Lower lobe of right lung (tissue), 2 donors: ENCODE results near the gene GFOD2. TPM values are rescaled to one million over a fixed set of nuclear protein-coding genes. Genes with fewer than 3 reads are reported as not detected.

Experiments
- ATAC-seq, 2 donors: fragments of 200-7000 bp; cut with Tn5 transposase; one replicate each; pipeline ENCODE4 v1.9.1; 2020 to 2022; ENCODE audit warnings: mild to moderate bottlenecking in 2 of 2, moderate library complexity in 2 of 2
- DNase-seq: peaks from one replicate; pipeline ENCODE4 v3.0.0-alpha.2; 2020
- H3K27ac ChIP-seq: fragments of 200-600 bp; one replicate; pipeline ENCODE4 v1.8.0; 2022
- H3K27me3 ChIP-seq: fragments of 200-600 bp; one replicate; pipeline ENCODE4 v1.8.0; 2022; ENCODE audit warnings: low read depth
- H3K36me3 ChIP-seq: fragments of 200-600 bp; one replicate; pipeline ENCODE4 v1.8.0; 2022; ENCODE audit warnings: mild to moderate bottlenecking
- H3K4me1 ChIP-seq: fragments of 200-600 bp; one replicate; pipeline ENCODE4 v1.8.0; 2022
- H3K4me3 ChIP-seq: fragments of 200-600 bp; one replicate; pipeline ENCODE4 v1.8.0; 2022; ENCODE audit warnings: mild to moderate bottlenecking
- H3K9me3 ChIP-seq: fragments of 200-600 bp; one replicate; pipeline ENCODE4 v1.8.0; 2022
- intact Hi-C: fragments of 100-400 bp; cut with DNase I; formaldehyde crosslinking; loops from one replicate; pipeline ENCODE4 v1.11.0; 2022
- total RNA-seq: library from RNA; stranded (reverse); fragmentation: NEBNext Ultra II Directional; extraction: Animal tissue kit (Norgen Biotek cat#: 25700); gene quantifications from one replicate; pipeline ENCODE4 v1.2.1, GENCODE V29; 2021
- TF ChIP-seq, protein P1 (sequence below): fragments of 200-600 bp; IDR thresholded peaks from one replicate; pipeline ENCODE4 v1.8.0; 2022; ENCODE audit warnings: antibody characterized with exemption, mild to moderate bottlenecking
- donor health status: DM: no; HTN: yes; CAD: no; lungs with severe emphysema.

Gene GFOD2
- total RNA-seq, 1 donor from 2014 or later, result 18.9 TPM

DNA sequence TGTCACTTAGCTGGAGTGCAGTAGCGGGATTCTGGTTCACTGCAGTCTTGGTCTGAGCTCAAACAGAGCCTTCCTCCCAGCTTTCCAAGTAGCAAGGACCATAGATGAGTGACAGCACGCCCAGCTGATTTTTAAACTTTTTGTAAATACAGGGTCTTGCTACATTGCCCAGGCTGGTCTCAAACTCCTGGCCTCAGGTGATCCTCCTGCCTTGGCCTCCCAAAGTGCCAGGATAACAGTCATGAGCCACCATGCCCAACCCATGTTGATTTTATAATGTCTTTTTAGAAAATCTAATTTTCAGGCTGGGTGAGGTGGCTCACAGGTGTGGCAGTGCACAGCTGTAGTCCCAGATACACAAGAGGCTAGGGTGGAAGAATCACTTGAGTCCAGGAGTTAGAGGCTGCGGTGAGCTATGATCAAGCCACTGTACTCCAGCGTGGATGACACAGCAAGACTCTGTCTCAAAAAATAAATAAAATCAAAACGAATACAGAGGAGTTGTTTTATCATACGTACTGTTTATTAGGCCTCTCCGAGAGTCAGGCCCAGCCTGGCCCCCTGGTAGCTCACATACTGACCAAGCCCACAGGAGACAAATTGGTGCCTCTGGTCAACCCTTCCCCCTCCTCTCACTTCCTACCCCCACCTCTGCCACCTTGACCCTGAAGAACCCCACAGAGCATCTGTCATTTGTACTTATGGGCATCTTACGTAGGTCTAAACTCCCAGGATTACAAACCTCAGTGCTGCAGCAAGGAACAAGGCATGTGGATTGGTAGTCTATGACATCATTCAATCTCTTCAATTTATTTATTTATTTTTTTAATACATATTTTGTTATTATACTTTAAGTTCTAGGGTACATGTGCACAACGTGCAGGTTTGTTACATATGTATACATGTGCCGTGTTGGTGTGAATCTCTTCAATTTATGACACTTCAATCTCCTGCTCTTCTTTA, 38.9 kb downstream of the GFOD2 start:
- Histone ChIP-seq H3K27me3 (no peaks in the 10 kb centered on the region), H3K36me3 (peaks cover 40% of the 10 kb centered on the region), H3K27ac (no peak overlapping the region), H3K4me1 (peaks cover 36% of the 10 kb centered on the region), H3K4me3 (no peak overlapping the region), H3K9me3 (no peaks in the 10 kb centered on the region)
- TF ChIP-seq, protein P1, sequence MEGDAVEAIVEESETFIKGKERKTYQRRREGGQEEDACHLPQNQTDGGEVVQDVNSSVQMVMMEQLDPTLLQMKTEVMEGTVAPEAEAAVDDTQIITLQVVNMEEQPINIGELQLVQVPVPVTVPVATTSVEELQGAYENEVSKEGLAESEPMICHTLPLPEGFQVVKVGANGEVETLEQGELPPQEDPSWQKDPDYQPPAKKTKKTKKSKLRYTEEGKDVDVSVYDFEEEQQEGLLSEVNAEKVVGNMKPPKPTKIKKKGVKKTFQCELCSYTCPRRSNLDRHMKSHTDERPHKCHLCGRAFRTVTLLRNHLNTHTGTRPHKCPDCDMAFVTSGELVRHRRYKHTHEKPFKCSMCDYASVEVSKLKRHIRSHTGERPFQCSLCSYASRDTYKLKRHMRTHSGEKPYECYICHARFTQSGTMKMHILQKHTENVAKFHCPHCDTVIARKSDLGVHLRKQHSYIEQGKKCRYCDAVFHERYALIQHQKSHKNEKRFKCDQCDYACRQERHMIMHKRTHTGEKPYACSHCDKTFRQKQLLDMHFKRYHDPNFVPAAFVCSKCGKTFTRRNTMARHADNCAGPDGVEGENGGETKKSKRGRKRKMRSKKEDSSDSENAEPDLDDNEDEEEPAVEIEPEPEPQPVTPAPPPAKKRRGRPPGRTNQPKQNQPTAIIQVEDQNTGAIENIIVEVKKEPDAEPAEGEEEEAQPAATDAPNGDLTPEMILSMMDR, result no peak
- intact Hi-C loops, result no loop called here
- ATAC-seq (no peak), DNase-seq (no peak)

DNA sequence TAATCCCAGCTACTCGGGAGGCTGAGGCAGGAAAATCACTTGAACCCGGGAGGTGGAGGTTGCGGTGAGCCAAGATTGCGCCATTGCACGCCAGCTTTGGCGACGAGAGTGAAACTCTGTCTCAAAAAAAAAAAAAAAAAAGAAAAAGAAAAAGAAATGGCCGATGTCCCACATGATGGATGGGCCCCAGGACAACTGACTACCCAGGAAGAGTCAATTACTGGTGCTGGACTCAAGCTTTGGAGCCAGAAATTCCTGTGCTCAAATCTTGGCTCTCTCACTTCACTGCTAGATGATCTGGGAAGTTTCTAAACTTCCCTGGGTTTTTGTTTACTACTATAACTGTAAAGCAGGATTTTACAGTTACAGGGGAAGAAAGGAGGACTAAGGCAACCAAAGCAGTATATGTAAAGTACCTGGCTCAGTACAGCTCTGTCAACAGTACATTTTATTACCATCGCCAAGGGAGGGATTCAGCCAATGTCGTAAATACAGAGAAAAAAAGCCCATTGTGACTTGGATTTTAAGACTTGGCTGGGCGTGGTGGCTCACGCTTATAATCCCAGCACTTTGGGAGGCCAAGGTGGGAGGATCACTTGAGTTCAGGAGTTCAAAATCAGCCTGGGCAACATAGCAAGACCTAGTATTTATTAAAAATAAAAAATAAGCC, 40.6 kb downstream of the GFOD2 start:
- ATAC-seq (no peak), DNase-seq (no peak)
- no peaks in the 10 kb centered on the region for H3K27me3 ChIP-seq
- intact Hi-C loops, result no loop called here
- no peak overlapping the region for H3K4me3 ChIP-seq
- peaks cover 23% of the 10 kb centered on the region for H3K36me3 ChIP-seq
- H3K9me3 ChIP-seq, result no peaks in the 10 kb centered on the region
- H3K27ac ChIP-seq, result peak overlapping the region; percentile 5
- H3K4me1 ChIP-seq, result peaks cover 39% of the 10 kb centered on the region
- TF ChIP-seq, protein P1, result no peak

DNA sequence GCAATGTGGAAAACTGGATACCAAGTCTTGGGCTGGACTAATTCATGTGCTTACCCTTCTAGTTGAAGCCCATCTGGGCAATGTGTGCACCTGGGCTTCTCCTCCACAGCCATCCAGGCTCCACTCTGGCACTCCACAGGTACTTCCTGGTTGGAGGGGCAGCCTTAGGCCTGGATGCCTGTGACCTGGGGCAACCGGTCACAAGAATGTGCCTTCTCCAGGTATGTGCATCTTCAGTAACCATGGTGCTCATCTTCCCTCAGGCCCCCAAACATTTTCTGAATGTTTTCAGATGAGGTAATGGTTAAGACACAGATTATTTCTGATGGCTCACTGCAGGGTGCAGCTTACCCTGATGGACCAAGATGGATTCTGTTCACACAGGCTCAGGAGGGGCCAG, 41.4 kb downstream of the GFOD2 start:
- Histone ChIP-seq H3K4me3 (no peak overlapping the region), H3K4me1 (peaks cover 47% of the 10 kb centered on the region), H3K27me3 (no peaks in the 10 kb centered on the region), H3K27ac (no peak overlapping the region), H3K36me3 (peaks cover 15% of the 10 kb centered on the region), H3K9me3 (no peaks in the 10 kb centered on the region)
- DNase-seq (no peak), ATAC-seq (no peak)
- intact Hi-C loops, result no loop called here
- TF ChIP-seq, protein P1, result no peak

DNA sequence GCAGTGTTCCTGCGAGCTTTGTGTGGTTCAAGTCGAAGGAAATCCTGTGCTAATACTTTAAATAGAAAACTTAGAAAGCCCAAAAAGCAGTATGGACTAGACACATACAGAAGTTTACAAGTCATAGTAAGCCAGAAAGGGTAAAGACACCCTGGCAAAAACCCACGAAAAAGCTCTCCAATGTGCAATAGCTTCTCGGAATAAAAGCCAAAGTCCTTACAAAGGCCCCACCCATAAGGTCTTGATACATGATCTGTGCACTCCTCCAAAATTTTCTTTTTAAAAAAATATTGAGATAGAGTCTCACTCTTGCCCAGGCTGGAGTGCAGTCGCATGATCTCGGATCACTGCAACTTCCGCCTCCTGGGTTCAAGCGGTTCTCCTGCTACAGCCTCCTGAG, 42.2 kb downstream of the GFOD2 start:
- TF ChIP-seq, protein P1, result no peak
- no peaks in the 10 kb centered on the region for H3K27me3 ChIP-seq
- peaks cover 8% of the 10 kb centered on the region for H3K36me3 ChIP-seq
- H3K4me1 ChIP-seq, result peaks cover 53% of the 10 kb centered on the region
- no peak overlapping the region for H3K27ac ChIP-seq
- H3K9me3 ChIP-seq, result no peaks in the 10 kb centered on the region
- intact Hi-C loops, result no loop called here
- H3K4me3 ChIP-seq, result no peak overlapping the region
- ATAC-seq (no peak), DNase-seq (no peak)

DNA sequence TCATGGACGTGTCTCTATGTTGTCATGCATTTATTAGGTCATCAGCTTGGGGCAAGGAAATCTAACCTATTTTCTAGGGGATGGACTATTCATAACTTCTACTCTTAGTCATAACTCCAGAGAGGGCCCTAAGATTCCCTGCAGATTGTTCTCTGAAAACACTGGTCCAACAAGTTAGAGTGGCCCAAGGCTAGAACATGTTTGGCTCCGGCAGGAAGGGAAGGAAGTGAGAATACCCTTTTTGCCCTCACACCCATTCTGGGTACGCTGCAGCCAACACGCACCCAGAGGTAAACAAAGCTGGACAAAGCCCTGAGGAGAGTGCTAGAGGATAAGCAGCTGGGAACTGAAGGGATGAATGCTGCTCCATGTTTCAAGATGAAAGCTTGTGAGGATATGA, 42.6 kb downstream of the GFOD2 start:
- TF ChIP-seq, protein P1, result no peak
- no peak for DNase-seq
- no peaks in the 10 kb centered on the region for H3K9me3 ChIP-seq
- H3K36me3 ChIP-seq, result peaks cover 7% of the 10 kb centered on the region
- no peak for ATAC-seq
- H3K27ac ChIP-seq, result peak overlapping the region; percentile 8
- peaks cover 53% of the 10 kb centered on the region for H3K4me1 ChIP-seq
- H3K4me3 ChIP-seq, result no peak overlapping the region
- intact Hi-C loops, result no loop called here
- H3K27me3 ChIP-seq, result no peaks in the 10 kb centered on the region
